ENCODE measurements around the gene LPIN2. TPM values are rescaled to one million over a fixed set of nuclear protein-coding genes. Genes with fewer than 3 reads are reported as not detected.

LPIN2 gene
- polyA plus RNA-seq, 1 donor (not counting 4 experiments of a cell fraction or from before 2014, with no cell fraction given): 3.9 TPM

DNA sequence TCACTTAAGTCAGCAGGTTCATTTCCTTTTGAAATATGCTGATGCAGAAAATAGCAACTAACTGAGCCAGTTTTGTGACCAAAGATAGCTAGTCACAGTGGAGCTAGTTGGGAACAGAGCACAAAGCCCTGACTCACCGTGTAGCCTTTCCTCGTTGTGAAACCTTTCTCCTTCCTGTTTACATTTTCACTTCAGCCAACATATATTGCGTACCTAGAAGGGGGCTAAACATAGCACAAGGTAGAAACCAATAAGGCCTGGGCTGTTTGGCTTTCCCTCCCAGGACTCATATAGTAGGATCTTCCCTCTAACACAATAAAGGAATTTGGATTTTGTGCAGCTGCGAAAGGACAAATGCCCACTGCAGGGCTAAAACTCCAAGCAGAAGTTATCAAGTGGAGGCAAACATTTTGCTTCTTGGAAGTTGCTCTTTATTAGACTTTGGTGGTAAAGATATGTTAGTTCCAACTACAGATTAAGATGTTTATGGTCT lies 24.5 kb upstream of the LPIN2 start:
- no peaks in the 10 kb centered on the region for H3K4me1 ChIP-seq (ENCODE audit: control insufficient read depth, extremely low read depth, insufficient read depth, low read length)
- H3K9me3 ChIP-seq (ENCODE audit: control insufficient read depth, low read depth, low read length): no peaks in the 10 kb centered on the region
- H2AFZ ChIP-seq (ENCODE audit: control insufficient read depth, low read length): peak overlapping the region; percentile 10
- H3K4me3 ChIP-seq (ENCODE audit: control insufficient read depth in 2 of 3, extremely low read depth in 1 of 3, insufficient read depth in 2 of 3, low read depth in 1 of 3, low read length in 3 of 3): no peak overlapping the region
- dilution Hi-C loops (cut with MboI; ENCODE audit: extremely low pct_ligation_motif_present, low sequenced_read_pairs): no loop called here
- DNase-seq (ENCODE audit: low read depth, low spot score): no peak
- no peak overlapping the region for H3K9ac ChIP-seq (ENCODE audit: control insufficient read depth, extremely low read depth, insufficient read depth, low read length)
- H3K9me1 ChIP-seq (ENCODE audit: control insufficient read depth, extremely low read depth, insufficient read depth, low read length): no peaks in the 10 kb centered on the region
- no peaks in the 10 kb centered on the region for H3K36me3 ChIP-seq (ENCODE audit: control insufficient read depth in 2 of 2, extremely low read depth in 1 of 2, insufficient read depth in 2 of 2, low read length in 2 of 2)
- H3K27ac ChIP-seq (ENCODE audit: control insufficient read depth, insufficient read depth, low read length): no peak overlapping the region
- no peaks in the 10 kb centered on the region for H4K20me1 ChIP-seq (ENCODE audit: control insufficient read depth, extremely low read depth, insufficient read depth, low read length)
- no peaks in the 10 kb centered on the region for H3K27me3 ChIP-seq (ENCODE audit: control insufficient read depth, extremely low read depth, insufficient read depth, low read length)
- H3K79me2 ChIP-seq (ENCODE audit: control insufficient read depth, insufficient read depth, low read length): no peaks in the 10 kb centered on the region
- TF ChIP-seq EZH2 (IDR thresholded peaks at IDR 0.05; ENCODE audit: low read length) (no peak), CTCF (optimal IDR thresholded peaks at IDR 0.05 in 1 of 3, IDR thresholded peaks at IDR 0.05 in 1 of 3, conservative IDR thresholded peaks at IDR 0.05 in 1 of 3; ENCODE audit: extremely low read depth in 1 of 3, insufficient read depth in 2 of 3, low read length in 3 of 3) (no peak)
- H3K4me2 ChIP-seq (ENCODE audit: control insufficient read depth, extremely low read depth, insufficient read depth, low read depth, low read length): no peak overlapping the region
- FAIRE-seq: peak; percentile 20

- no peaks in the 10 kb centered on the region for H3K9me3 ChIP-seq (ENCODE audit: control insufficient read depth, low read depth, low read length)
- no peaks in the 10 kb centered on the region for H3K9me1 ChIP-seq (ENCODE audit: control insufficient read depth, extremely low read depth, insufficient read depth, low read length)
- no peak overlapping the region for H3K27ac ChIP-seq (ENCODE audit: control insufficient read depth, insufficient read depth, low read length)
- no peak for FAIRE-seq
- dilution Hi-C loops (cut with MboI; ENCODE audit: extremely low pct_ligation_motif_present, low sequenced_read_pairs): no loop called here
- H3K27me3 ChIP-seq (ENCODE audit: control insufficient read depth, extremely low read depth, insufficient read depth, low read length): no peaks in the 10 kb centered on the region
- H3K36me3 ChIP-seq (ENCODE audit: control insufficient read depth in 2 of 2, extremely low read depth in 1 of 2, insufficient read depth in 2 of 2, low read length in 2 of 2): no peaks in the 10 kb centered on the region
- DNase-seq (ENCODE audit: low read depth, low spot score): no peak
- no peaks in the 10 kb centered on the region for H4K20me1 ChIP-seq (ENCODE audit: control insufficient read depth, extremely low read depth, insufficient read depth, low read length)
- H3K4me2 ChIP-seq (ENCODE audit: control insufficient read depth, extremely low read depth, insufficient read depth, low read depth, low read length): no peak overlapping the region
- no peaks in the 10 kb centered on the region for H3K79me2 ChIP-seq (ENCODE audit: control insufficient read depth, insufficient read depth, low read length)
- no peaks in the 10 kb centered on the region for H3K4me1 ChIP-seq (ENCODE audit: control insufficient read depth, extremely low read depth, insufficient read depth, low read length)
- H2AFZ ChIP-seq (ENCODE audit: control insufficient read depth, low read length): no peak overlapping the region
- no peak for TF ChIP-seq CTCF (optimal IDR thresholded peaks at IDR 0.05 in 1 of 3, IDR thresholded peaks at IDR 0.05 in 1 of 3, conservative IDR thresholded peaks at IDR 0.05 in 1 of 3; ENCODE audit: extremely low read depth in 1 of 3, insufficient read depth in 2 of 3, low read length in 3 of 3)
- no peak overlapping the region for H3K9ac ChIP-seq (ENCODE audit: control insufficient read depth, extremely low read depth, insufficient read depth, low read length)
- no peak overlapping the region for H3K4me3 ChIP-seq (ENCODE audit: control insufficient read depth in 2 of 3, extremely low read depth in 1 of 3, insufficient read depth in 2 of 3, low read depth in 1 of 3, low read length in 3 of 3)
These were observed 23.2 kb upstream of the LPIN2 start for GRCh38 chr18:3036108-3036507.

Data from keratinocyte (primary cell).